KG1 (cell line): ENCODE results near the gene TRIM22.
"Not testable (repeated sequence)": the region's sequence is repeated elsewhere in the genome, so short reads cannot be mapped to it uniquely, and the experiment has no call there.

Source experiments
- DNase-seq: peaks from one replicate; lab custom pipeline; 2025; lab: John Stamatoyannopoulos, UW

TRIM22 gene, protein sequence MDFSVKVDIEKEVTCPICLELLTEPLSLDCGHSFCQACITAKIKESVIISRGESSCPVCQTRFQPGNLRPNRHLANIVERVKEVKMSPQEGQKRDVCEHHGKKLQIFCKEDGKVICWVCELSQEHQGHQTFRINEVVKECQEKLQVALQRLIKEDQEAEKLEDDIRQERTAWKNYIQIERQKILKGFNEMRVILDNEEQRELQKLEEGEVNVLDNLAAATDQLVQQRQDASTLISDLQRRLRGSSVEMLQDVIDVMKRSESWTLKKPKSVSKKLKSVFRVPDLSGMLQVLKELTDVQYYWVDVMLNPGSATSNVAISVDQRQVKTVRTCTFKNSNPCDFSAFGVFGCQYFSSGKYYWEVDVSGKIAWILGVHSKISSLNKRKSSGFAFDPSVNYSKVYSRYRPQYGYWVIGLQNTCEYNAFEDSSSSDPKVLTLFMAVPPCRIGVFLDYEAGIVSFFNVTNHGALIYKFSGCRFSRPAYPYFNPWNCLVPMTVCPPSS

DNA sequence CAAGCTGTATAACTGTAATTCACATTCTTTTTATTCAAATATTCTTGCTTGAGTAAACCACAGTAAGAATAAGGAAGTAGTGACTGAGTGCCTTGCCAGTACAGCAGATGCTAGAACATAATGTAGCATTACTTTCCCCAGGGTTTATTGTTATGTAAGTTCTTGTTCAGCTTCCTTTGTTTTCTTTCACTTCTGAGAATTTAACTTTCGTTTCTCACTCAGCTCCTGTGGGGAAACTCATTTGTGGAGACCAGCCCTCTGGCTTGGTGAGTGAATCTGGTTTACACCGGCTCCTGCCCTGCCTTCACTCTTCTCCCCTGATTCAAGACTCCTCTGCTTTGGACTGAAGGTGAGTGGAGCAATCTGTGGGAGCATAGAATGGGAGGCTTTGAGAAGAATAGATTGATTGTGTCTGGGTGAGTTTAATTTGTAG, at the start of gene TRIM22:
TSS of gene TRIM22 (plus strand) at position 240 of the 433 bp plus-strand sequence. CDS start 6,443 bp downstream, outside the sequence.
- peak; percentile 58 for DNase-seq

DNA sequence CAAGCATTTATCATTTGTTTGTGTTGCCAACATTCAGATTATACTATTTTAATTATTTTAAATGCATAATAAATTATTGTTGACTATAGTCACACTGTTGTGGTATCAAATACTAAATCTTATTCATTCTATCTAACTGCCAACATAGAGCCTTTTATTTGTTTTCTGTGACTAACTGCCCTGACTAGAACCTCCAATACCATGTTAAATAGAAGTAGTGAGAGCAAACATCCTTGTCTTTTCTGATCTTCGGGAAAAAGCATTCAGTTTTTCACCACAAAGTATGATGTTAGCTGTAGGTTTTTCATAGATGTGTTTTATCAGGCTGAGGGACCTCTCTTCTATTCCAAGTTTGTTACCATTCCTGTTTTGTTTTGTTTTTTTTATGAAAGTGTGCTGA, 49.6 kb upstream of the TRIM22 start:
- DNase-seq: no peak

DNA sequence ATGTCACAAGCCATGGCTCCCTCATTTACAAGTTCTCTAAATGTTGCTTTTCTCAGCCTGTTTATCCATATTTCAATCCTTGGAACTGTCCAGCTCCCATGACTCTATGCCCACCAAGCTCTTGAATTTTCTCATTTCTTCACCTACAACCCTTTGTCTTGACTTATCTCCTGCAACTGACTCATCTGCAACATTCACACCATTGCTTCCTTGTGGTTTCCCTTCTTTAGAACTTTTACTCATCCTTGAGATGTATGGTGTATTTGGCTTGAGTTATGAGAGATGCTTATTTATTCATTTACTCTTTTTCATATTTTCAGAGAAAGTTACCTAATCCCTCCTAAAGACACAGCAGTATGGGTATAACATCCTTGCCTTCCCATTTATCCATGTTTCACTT, 46.0 kb upstream of the TRIM22 start:
- no peak for DNase-seq

DNA sequence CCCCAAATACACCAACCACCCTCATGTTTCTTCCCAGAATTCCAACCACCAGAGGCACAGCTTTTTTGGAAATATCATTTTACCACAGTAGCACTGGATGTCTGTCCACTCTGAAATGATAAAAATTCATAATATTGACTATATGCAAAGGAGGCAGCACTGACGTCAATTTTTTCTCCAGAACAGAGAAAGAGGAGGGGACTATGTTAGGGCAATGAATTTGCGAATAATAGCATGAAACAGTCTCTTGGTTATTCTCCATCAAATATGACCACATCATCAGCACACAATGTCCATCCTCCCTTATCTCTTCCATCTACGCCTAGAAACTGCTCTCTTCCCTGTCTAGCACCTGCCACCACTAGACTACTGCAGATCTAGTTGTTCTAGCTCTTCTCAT, 43.5 kb upstream of the TRIM22 start:
- DNase-seq: no peak

DNA sequence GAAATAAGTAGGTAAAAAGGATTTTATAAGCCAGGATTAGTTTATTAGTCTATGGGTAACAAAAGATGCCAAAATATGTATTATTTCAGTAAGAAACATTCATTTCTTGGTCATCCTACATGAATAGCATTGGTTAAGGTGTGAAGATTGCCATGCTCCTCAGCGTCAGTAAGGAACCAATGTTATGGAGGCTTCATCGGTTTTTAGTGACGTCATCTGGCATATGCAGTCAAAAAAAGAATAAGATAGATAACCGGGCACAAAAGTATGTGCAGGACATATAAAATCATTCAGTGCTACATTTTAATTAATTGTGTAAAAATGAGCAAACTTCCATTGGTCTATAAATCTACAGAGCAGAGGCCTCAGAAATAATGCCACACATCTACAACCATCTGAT, 34.1 kb upstream of the TRIM22 start:
- DNase-seq: no peak

DNA sequence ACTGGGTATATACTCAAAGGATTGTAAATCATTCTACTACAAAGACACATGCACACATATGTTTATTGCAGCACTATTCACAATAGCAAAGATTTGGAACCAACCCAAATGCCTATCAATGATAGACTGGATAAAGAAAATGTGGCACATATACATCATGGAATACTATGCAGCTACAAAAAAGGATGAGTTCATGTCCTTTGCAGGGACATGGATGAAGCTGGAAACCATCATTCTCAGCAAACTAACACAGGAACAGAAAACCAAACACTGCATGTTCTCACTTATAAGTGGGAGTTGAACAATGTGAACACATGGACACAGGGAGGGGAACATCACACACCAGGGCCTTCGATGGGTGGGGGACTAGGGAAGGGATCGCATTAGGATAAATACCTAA, 32.6 kb upstream of the TRIM22 start:
- DNase-seq: not testable (repeated sequence)

DNA sequence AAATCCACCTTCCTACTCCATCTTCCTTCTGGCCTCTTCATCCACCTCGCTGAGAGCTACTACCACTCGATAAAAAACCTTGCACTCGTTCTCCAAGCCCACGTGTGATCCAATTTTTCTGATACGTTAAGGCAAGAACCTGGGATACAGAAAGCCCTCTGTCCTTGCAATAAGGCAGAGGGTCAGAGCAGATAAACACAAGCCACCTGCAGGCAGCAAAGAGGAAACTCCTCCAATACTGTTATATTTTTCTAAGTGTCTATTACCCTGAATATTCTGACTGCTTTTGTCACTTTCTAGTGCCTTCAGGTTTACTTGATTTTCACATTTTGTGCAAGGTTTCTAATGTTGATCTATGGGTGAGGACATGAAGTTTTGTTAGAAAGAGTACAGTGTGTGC, 31.3 kb upstream of the TRIM22 start:
- DNase-seq: no peak

DNA sequence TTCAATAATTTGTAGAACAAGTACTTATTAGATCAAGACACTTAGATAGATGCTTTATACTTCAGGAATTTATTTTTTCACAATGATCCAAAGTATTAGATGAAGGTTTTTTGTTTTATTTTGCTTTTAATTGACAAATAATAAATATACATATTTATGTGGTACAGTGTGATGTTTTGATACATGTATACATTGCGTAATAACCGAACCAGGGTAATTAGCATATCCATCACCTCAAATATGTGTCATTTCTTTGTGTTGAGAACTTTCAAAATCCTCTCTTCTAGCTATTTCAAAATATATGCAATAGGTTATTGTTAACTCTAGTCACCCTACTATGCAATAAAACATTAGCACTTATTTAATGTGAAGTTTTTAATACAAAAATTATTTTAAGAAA, 26.1 kb upstream of the TRIM22 start:
- no peak for DNase-seq

DNA sequence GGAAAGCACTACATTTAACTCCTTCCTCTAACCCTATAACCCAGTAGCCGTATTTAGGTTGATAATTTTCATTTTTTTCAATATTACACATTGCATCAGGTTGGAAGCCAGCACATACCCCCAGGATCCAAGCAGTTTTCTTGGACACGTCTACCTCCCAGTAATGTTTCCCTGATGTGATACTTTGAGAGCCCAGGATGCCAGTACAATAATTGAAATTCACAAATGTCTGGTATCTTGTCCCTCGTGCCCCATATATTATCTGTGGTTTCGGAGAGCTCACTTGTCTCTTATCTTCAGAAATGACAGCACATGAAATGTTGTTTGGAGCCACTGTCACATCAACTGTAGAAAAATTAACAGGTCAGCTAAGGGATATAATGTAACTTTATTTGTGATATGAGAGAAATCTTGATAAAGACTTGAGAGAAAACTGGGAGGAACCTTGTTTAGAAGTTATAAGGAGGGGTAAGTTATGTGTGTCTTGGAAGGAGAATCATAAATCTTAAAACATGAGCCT, 24.5 kb upstream of the TRIM22 start:
- DNase-seq: no peak

DNA sequence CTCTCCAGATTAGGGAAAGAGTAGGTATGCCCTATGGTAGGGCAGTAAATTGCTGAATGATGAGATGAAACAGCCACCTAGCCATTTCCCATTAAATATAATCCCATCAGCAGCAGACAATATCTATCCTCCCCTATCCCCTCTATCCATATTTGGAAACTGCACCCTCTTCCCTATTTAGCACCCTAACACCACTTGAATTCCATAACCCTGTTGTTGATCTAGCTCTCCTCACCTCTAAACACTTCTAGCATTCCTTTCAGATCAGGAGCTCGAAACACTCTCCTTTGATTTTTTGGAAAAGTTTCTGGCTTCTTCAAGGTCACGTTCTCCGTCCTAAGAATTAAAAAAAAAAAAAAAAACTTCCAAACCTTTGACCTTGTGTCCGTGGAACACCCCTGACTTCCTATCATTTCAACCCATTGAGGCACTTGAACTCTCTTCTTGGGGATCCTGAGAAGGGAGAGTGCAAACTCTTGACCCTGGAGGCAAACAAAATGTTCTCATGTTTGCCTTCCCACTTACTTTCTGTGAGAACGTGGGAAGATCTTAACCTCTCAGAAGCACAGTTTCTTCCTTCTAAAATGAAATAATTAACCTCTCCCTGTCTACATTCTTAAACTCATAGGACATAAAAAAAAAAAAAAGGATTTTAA, 23.7 kb upstream of the TRIM22 start:
- DNase-seq: no peak

DNA sequence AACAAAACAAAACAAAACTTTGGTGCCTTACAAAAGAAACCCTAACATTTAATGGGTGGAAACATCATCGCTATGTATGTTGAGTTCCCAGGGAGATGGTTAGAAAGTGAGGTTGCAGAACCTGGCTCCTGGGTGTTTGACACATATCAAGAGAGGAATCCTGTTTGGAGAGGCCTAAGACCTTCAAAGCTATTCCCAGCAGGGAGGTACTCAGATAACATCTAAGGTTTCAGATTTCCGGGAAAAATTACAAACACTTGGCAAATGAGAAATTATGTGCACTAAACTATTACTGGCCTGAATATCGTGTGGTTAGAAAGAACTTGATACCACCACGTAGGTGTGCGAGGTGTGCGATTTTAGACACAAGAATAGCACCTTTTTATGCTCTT, 23.2 kb upstream of the TRIM22 start:
- no peak for DNase-seq

DNA sequence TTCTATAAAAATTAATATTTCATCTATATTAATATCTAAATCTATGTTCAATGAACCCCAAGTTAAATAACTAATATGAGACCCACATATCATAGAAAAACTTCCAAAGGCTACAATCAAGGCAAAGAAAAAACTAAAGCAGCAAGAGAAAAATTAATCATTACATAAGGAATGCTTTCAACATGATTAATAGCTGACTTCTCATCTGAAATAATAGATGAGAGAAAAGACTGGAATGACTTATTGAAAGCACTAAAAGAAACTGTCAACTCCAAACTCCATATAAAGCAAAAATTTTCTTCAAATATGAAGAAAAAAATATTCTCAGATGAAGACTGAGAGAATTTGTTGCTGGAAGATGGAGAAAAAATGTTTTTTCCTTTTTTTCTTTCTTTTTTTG, 17.8 kb upstream of the TRIM22 start:
- no peak for DNase-seq

DNA sequence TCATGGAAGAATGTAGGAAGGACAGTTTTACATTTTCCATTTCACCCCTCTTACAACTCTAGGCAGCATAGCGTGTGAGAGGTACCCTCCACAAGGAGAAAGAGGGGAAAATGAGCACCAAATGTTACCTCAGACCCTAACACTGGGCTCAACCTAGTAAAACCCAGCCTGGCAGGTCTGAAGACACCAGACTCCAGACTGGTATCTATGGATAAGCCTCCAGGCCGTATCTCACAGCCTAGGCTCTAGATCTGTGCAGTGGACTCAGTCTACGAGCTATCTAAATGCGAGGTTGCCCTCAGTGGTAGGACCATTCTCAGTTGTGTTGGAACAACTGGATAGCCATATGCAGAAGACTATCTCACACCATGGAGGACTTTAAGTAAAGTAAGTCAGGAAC, 15.2 kb upstream of the TRIM22 start:
- DNase-seq: no peak

DNA sequence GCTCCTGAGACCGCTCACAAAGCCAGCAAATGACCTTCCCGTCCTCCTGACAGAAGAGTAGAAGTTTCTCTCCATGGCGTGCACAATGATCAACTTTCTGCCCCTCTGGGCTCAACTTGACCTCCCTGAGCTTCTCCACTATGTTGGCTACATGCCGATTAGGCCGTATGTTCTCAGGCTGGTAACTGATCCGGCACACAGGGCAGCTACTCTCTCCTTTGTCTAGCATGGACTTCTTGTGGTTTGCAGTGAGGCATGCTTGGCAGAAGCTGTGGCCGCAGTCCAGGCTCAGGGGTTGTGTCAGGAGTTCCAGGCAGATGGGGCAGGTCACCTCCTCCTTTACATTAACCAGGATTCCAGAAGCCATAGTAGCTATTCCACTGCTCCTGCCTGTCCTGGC, 9.8 kb upstream of the TRIM22 start:
- no peak for DNase-seq

DNA sequence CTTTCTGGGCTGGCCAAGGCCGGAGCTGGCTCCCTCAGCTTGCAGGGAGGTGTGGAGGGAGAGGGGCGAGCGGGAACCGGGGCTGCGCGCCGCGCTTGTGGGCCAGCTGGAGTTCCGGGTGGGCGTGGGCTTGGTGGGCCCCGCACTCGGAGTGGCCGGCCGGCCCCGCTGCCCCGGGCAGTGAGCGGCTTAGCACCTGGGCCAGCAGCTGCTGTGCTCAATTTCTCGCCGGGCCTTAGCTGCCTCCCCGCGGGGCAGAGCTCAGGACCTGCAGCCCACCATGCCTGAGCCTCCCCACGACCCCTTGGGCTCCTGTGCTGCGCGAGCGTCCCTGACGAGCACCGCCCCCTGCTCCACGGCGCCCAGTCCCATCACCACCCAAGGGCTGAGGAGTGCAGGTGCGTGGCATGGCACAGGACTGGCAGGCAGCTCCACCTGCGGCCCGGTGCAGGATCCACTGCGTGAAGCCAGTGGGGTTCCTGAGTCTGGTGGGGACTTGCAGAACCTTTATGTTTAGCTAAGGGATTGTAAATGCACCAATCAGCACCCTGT, 6.6 kb upstream of the TRIM22 start:
- not testable (repeated sequence) for DNase-seq

DNA sequence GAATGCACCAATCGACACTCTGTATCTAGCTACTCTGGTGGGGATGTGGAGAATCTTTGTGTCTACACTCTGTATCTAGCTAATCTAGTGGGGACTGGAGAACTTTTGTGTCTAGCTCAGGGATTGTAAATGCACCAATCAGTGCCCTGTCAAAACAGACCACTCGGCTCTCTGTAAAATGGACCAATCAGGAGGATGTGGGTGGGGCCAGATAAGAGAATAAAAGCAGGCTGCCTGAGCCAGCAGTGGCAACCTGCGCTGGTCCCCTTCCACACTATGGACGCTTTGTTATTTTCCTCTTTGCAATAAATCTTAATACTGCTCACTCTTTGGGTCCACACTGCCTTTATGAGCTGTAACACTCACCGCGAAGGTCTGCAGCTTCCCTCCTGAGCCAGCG, 6.0 kb upstream of the TRIM22 start:
- DNase-seq: not testable (repeated sequence)

DNA sequence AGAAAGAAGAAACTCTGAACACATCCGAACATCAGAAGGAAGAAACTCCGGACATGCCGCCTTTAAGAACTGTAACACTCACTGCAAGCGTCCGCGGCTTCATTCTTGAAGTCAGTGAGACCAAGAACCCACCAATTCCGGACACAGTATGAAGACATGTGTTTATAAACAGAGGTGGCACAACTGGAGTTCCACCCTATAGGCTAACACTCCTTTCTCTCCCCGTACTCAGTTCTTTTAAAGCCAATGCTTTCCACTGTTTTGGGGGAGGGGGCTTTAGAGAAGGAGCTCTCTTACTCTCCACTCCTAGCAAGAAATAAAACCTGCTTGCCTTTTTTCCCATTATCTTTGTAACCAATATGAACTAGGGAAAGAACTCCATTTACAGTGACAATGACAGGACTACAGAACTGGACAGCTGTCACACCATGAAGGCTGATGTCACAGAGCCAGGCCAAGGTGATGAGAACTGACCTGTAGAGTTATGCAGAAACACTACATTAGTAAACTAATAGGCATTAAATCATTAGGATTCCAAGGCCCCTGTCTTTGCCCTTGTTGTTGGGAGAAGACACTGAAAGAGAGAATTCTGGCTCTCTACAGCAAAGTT, 5.4 kb upstream of the TRIM22 start:
- DNase-seq: no peak

DNA sequence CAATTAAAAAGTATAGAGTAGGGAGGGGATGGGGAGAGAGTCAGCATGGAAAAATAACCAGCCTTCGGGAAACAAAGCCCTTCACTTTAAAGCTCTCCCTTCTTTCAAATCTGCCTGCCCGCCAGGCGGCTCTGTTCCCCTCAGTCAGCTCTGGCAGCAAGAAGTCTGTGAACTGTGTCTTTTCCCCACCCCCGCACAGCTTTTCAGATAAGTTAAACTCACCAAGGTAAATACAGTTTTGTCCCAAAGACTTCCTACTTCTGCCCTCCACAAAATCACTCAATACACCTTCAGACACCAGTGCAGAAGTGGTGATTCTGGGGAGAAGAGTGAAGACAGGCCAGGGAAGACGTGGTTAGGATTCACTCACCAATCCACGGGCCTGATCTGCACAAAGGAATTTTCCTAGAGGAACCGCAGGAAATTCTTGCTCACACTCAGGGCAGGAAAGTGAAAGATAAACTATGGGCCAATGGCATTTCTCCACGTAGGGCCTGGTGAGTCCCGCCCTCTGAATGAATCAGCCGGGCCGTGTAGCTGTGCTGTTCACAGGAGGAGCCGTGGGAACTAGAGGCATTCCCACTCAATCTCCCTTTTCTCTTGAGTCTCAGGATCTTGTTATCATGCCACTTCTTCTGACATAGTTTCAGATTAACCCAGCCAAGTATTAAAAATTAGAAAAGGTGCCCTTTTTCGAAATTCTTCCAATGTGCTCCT, 4.8 kb upstream of the TRIM22 start, which contains the start of gene TRIM5:
TSS of gene TRIM5 (minus strand) at position 429 of the 717 bp plus-strand sequence. CDS start 4,897 bp downstream, outside the sequence.
- peak; percentile 39 for DNase-seq

DNA sequence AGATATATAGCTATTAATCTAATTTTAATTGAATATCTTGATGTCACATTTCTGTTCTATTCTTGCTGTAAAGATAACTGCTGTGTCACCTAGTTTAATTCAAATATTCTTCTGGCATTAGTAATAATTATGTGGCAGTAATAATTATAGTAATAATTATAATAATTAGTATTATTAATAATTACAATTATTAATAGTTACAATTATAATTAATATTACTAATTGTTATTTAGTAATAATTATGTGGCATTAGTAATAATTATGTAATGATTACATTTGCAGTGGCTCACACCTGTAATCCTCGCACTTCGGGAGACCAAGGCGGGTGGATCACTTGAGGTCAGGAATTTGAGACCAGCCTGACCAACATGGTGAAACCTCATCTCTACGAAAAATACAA, 3.2 kb upstream of the TRIM22 start:
- no peak for DNase-seq

DNA sequence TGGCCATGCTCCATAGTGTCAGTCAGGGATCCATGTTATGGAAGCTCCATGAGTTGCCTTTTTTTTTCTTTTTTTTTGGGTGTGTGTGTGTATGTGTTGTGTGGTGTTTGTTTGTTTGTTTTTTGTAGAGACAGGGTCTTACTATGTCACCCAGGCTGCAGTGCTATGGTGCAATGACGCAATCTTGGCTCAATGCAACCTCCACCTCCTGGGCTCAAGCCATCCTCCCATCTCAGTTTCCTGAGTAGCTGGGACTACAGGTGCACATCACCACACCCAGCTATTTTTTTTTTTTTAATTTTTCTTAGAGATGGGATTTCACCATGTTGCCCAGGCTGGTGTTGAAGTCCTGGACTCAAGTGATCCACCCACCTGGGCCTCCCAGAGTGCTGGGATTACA, 1.1 kb upstream of the TRIM22 start:
- DNase-seq: no peak

DNA sequence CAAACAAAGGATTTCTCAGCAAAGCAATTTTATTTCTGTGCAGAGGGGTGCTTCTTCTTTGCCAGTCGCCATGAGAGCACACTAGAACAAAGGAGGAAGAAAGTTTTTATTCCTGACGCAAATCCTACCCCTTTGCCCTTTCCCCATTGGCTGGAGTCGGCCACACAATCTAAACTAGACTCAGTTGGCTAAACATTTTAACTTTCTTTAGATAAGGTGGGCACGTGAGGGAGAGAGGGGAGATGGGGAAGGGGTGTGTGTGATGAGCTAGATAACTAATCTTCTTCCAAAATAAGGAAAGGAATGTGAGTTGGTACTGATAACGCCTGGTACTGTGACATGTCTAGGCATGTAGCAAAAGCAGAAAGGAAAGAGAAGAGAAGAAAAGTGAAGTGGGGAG, 626 bp downstream of the TRIM22 start:
- DNase-seq: no peak

DNA sequence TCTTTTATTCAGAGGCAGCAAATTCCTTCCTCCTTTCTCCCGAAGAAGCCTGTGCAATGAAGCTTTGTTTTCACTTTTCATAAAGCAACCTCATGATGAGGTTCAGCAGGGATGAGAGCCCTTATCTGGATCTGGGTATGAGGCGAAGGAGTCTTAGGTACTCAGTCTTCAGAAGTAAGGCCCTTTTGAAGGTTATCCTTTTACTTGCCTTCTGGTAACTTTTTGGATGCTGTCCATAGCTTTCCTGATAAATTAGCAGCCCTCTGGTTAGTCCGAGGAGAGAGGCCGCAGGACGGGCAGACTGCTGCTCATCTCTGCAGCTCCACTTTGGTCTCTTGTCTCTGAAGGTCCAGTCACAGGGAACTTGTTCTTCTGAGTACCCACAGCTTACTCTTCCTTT, 1.1 kb downstream of the TRIM22 start:
- no peak for DNase-seq
